ENCODE measurements around the gene SP6.

SP6 gene

GRCh38 chr17:47840742-47841487, 10.0 kb downstream of the SP6 start, which contains the start of gene SCRN2:
Gene SCRN2 (minus strand): TSS chr17:47841273. CDS start chr17:47840843, 430 bp downstream.
- DNase-seq (ENCODE audit: low read depth) = no peak
- TF ChIP-seq, protein P1, sequence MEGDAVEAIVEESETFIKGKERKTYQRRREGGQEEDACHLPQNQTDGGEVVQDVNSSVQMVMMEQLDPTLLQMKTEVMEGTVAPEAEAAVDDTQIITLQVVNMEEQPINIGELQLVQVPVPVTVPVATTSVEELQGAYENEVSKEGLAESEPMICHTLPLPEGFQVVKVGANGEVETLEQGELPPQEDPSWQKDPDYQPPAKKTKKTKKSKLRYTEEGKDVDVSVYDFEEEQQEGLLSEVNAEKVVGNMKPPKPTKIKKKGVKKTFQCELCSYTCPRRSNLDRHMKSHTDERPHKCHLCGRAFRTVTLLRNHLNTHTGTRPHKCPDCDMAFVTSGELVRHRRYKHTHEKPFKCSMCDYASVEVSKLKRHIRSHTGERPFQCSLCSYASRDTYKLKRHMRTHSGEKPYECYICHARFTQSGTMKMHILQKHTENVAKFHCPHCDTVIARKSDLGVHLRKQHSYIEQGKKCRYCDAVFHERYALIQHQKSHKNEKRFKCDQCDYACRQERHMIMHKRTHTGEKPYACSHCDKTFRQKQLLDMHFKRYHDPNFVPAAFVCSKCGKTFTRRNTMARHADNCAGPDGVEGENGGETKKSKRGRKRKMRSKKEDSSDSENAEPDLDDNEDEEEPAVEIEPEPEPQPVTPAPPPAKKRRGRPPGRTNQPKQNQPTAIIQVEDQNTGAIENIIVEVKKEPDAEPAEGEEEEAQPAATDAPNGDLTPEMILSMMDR (IDR thresholded peaks at IDR 0.05; ENCODE audit: control insufficient read depth, insufficient read depth, low read depth, low read length, missing control alignments) = peak; percentile 97
- H3K4me3 ChIP-seq (ENCODE audit: control insufficient read depth, low read depth, low read length) = peak within 1 kb of the TSS; percentile 92

GRCh38 chr17:47840001-47840741, 10.8 kb downstream of the SP6 start:
- peak overlapping the region; percentile 92 for H3K4me3 ChIP-seq (ENCODE audit: control insufficient read depth, low read depth, low read length)
- TF ChIP-seq, protein P1 (IDR thresholded peaks at IDR 0.05; ENCODE audit: control insufficient read depth, insufficient read depth, low read depth, low read length, missing control alignments) = no peak
- no peak for DNase-seq (ENCODE audit: low read depth)

DNA sequence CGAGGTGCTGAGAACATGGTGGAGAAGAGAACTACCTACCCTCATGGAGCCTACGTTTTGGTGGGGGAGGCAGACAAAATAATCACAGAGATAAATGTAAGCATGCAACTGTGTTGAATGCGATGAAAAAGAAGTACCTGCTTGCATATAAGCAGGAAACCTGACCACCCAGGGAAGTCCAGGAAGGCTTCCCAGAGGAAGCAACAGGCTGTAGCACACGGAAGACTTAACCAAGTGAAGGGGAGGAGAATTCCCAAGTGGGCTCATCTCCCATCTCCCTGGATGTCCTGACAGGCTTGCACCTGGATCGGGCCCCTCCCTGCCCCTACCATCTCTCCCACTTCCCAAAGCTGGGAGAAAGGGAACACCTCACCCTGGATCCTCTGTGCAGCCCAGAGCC, 11.9 kb downstream of the SP6 start:
- H3K4me3 ChIP-seq (ENCODE audit: control insufficient read depth, low read depth, low read length) = no peak overlapping the region
- TF ChIP-seq, protein P1 (IDR thresholded peaks at IDR 0.05; ENCODE audit: control insufficient read depth, insufficient read depth, low read depth, low read length, missing control alignments) = no peak
- no peak for DNase-seq (ENCODE audit: low read depth)

GRCh38 chr17:47838636-47839035, 12.3 kb downstream of the SP6 start:
- H3K4me3 ChIP-seq (ENCODE audit: control insufficient read depth, low read depth, low read length) = no peak overlapping the region
- TF ChIP-seq, protein P1 (IDR thresholded peaks at IDR 0.05; ENCODE audit: control insufficient read depth, insufficient read depth, low read depth, low read length, missing control alignments) = no peak
- DNase-seq (ENCODE audit: low read depth) = no peak

DNA sequence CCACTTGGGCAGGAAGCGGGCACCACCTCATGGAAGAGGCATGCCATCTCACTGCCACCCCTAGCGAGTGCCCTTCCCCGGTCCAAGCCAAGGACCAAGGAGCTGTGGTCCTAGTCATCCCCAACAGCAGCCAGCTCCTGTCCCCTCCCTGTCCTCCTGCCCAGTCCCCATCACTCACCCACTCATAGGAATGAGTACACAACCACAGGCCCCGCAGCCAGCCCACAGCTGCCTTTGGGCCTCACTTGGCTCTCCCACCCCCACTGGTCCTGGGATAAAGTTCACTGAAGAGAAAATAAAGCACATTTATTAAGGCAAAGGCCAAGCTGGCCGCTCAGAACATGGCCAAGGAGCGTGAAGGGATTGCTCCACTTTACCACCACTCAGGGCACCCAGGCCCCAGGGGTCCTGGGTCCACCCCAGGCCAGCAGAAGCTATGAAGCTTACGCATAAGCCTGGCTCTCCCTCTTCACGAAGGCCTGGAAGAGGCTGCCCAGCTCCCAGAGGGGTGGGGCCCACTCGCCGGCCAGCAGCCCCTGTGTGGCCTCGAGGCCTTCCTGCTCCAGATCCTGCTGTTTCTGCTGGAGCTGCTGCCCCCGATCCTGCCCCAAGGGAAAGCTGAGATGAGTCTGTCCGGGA, 13.4 kb downstream of the SP6 start:
- H3K4me3 ChIP-seq (ENCODE audit: control insufficient read depth, low read depth, low read length) = no peak overlapping the region
- TF ChIP-seq, protein P1 (IDR thresholded peaks at IDR 0.05; ENCODE audit: control insufficient read depth, insufficient read depth, low read depth, low read length, missing control alignments) = no peak
- DNase-seq (ENCODE audit: low read depth) = no peak

DNA sequence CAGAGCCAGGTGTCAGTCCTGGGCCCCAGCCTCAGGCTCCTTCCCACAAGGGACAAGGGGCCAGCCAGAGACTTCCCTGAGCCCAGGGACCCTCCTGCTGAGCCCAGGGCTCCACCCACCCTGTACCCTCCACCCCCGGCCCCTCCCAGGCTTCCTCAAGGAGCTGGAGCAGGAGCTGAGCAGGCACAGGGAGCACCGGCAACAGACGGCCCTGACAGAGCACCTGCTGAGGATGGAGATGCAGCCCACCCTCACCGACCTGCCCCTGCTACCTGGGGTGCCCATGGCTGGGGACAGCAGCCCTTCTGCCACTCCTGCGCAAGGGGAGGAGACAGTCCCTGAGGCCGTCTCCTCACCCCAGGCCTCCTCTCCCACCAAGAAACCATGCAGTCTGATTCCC, 14.4 kb downstream of the SP6 start:
- no peak for DNase-seq (ENCODE audit: low read depth)
- TF ChIP-seq, protein P1 (IDR thresholded peaks at IDR 0.05; ENCODE audit: control insufficient read depth, insufficient read depth, low read depth, low read length, missing control alignments) = no peak
- H3K4me3 ChIP-seq (ENCODE audit: control insufficient read depth, low read depth, low read length) = no peak overlapping the region
